Measurements from ENCODE around the gene KCTD12. TPM values are rescaled to one million over a fixed set of nuclear protein-coding genes. Genes with fewer than 3 reads are reported as not detected.
"Not testable (repeated sequence)": the region's sequence is repeated elsewhere in the genome, so short reads cannot be mapped to it uniquely, and the experiment has no call there.

Gene KCTD12
- total and polyA plus RNA-seq, 5 experiments from 2014 or later, result 0.29 to 14.0 (median 0.58) TPM

DNA sequence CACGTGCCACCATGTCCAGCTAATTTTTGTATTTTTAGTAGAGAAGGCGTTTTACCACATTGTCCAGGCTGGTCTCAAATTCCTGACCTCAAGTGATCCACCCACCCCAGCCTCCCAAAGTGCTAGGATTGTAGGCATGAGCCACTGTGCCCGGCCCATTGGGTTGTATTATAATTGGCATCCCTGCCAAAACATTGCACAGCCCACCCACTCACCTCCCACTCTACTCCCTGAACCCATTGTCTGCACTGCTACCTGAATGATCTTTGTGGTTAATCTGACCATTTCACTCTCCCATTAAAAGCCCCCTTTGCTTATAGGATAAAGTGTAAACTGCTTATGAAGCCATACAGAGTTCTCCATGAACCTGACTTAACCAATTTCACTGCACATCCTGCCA lies 26.3 kb upstream of the KCTD12 start:
- Mint-ChIP-seq H3K27ac (no peak overlapping the region), H3K4me3 (no peak overlapping the region), H3K36me3 (no peaks in the 10 kb centered on the region), H3K27me3 (peaks cover 0 to 12% (median 9%) of the 10 kb centered on the region in 5 donors), H3K4me1 (no peaks in the 10 kb centered on the region), H3K9me3 (no peaks in the 10 kb centered on the region)
- DNase-seq (no peak), ATAC-seq (no peak)
- POLR2A ChIA-PET, result interaction anchor here (0.7 kb wide), 1 partner anchor 463 kb away, joined by 3 read pairs; no protein-coding TSS in a partner anchor

DNA sequence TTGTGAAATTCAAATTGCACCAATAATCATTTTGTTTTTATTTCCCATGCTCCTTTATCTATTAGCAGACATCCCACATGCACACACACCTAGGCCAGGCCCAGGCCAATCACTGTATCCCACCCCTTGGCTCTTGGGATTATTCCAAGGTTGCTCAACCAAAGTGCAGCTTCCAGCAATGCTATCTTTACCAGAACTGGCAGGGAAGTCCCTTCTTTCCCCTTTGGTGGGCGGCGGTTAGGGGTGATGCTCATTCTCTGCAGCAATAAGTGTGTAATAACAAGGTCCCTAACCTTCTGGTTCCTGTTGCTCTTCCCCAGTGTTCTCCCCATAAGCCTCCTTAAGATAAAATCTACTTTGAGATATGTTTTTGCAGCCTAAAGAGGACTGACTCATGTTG lies 18.3 kb upstream of the KCTD12 start:
- DNase-seq (no peak), ATAC-seq (no peak)
- H3K36me3 Mint-ChIP-seq, result peaks cover 0 to 3% (median 3%) of the 10 kb centered on the region in 3 donors
- peaks cover 0 to 9% (median 7%) of the 10 kb centered on the region in 5 donors for H3K27me3 Mint-ChIP-seq
- no peak overlapping the region for H3K4me3 Mint-ChIP-seq
- H3K9me3 Mint-ChIP-seq, result peaks cover 0 to 8% (median 2%) of the 10 kb centered on the region in 9 donors
- H3K4me1 Mint-ChIP-seq, result no peaks in the 10 kb centered on the region
- POLR2A ChIA-PET, result interaction anchor here (1.5 kb wide), 1 partner anchor 19 kb away, joined by 6 read pairs; the partner anchor contains the start of gene KCTD12
- no peak overlapping the region for H3K27ac Mint-ChIP-seq

DNA sequence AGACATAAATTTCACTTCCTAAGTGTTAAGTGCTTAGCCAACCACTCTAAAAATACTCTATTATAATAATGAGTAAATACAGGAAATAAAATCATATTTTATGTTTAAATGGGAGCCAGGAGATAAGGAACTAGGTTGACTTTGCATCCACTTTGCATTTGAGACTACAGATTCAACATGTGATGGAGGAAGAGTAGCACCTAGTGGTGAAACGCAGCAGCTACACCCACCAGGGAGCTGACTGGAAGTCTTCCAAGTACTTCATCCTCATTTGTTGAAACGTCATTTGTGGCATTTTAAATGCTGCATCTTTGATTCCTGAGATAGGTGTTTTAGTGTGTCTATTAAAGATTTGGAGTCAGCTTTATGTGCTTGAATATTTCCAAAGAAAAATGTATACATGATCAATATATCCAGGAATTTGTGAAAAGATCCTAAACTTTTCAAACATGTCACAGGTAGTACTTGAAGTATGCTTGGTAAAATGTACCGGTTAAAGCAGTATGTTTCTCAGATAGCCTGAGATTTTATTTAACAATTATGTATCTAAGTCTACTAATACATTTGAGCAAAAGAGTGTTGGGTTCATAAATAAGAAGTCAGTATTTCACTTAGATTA lies 17.4 kb upstream of the KCTD12 start:
- H3K27ac Mint-ChIP-seq, result no peak overlapping the region
- ATAC-seq (peak; percentile 83 to 92), DNase-seq (peak; percentile 28 to 83 (median 64))
- H3K9me3 Mint-ChIP-seq, result peaks cover 7 to 16% (median 9%) of the 10 kb centered on the region in 9 donors
- no peaks in the 10 kb centered on the region for H3K4me1 Mint-ChIP-seq
- no peak overlapping the region for H3K4me3 Mint-ChIP-seq
- peaks cover 0 to 12% (median 11%) of the 10 kb centered on the region in 3 donors for H3K36me3 Mint-ChIP-seq
- H3K27me3 Mint-ChIP-seq, result peaks cover 0 to 12% (median 7%) of the 10 kb centered on the region in 5 donors
- POLR2A ChIA-PET, result interaction anchor here (0.6 to 1.5 kb wide), 2 partner anchors 18 to 89 kb away, joined by 3 to 6 read pairs; partner anchors contain the start of gene KCTD12

DNA sequence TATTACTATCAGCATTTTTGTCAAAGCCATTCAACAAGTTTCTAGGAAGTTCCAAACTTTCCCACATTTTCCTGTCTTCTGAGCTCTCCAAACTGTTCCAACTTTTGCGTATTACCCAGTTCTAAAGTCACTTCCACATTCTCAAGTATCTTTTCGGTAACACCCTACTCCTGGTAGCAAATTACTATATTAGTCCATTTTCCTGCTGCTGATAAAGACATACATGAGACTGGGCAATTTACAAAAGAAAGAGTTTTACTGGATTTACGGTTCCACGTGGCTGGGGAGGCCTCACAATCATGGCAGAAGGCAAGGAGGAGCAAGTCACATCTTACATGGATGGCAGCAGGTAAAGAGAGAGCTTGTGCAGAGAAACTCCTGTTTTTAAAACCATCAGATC lies 12.9 kb upstream of the KCTD12 start:
- POLR2A ChIA-PET, result interaction anchor here (0.6 kb wide), 1 partner anchor 13 kb away, joined by 3 read pairs; the partner anchor contains the start of gene KCTD12
- not testable (repeated sequence) for DNase-seq, H3K27ac Mint-ChIP-seq, ATAC-seq, H3K27me3 Mint-ChIP-seq, H3K4me3 Mint-ChIP-seq
- peaks cover 0 to 12% (median 11%) of the 10 kb centered on the region in 3 donors for H3K36me3 Mint-ChIP-seq
- peaks cover 6 to 12% (median 10%) of the 10 kb centered on the region in 4 donors for H3K4me1 Mint-ChIP-seq
- H3K9me3 Mint-ChIP-seq, result peaks cover 7 to 18% (median 10%) of the 10 kb centered on the region in 9 donors

DNA sequence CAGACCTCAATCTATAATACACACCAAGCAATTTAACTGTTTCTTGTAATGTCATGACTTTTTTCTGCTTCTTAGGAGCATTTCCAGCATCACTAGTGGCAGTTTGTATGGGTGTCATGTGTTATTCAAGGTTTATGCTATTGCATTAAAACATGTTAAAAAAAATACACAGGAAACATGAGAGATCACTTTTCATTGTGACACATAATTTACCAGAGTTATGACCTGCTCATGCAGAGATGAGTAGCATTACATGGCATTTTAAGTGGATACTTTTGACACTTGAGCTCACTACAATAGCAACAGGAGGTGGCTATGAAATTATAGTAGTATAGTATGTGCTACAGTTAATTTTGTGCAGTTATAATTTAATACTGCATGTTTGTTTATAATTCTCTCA lies 11.0 kb upstream of the KCTD12 start:
- ATAC-seq, POLR2A ChIA-PET, H3K4me3 Mint-ChIP-seq, DNase-seq: not testable (repeated sequence)
- Mint-ChIP-seq H3K4me1 (peaks cover 6 to 12% (median 11%) of the 10 kb centered on the region in 4 donors), H3K36me3 (peaks cover 0 to 12% (median 11%) of the 10 kb centered on the region in 3 donors), H3K9me3 (peaks cover 7 to 18% (median 10%) of the 10 kb centered on the region in 9 donors), H3K27me3 (peaks cover 0 to 11% (median 2%) of the 10 kb centered on the region in 5 donors), H3K27ac (peak overlapping the region in 1 of 10 donors; percentile 8)

DNA sequence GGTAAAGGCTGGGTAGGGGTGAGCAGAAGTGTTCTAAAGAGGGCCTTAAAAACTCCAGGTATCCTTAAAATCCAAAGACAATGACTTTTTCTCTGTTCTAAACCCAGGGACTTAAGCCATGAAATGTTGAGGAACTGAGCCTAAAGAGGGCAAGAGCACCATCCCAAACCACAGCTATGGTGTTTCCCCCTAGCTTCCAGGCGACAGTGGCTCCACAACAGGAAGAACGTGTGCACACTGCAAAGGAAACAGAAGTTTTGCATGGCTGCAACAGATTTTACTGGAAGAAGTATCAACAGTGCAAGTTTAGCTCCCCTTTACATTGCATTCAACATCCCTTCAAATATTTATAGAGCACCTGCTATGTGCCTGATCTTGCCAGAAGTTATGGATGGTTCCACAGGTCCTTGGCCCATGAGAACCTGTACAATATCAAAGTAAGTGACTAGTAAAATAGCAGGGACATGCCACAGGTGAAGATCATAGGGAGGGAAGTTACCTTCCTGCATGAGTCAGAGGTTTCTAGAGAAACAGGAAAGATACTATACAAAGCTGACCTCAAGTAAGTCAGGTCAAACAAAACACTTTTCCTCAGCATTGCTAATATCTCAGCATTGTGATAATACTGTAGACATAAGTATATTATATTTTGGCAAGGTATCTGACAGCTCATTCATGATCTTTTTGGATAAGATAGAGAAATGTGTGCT lies 8.4 kb upstream of the KCTD12 start:
- Mint-ChIP-seq H3K4me3 (no peak overlapping the region), H3K9me3 (peaks cover 5 to 10% (median 8%) of the 10 kb centered on the region in 9 donors), H3K27me3 (peaks cover 0 to 8% (median 0%) of the 10 kb centered on the region in 5 donors), H3K27ac (peak overlapping the region in 3 of 10 donors; percentile 3 to 7 (median 3)), H3K36me3 (peaks cover 0 to 9% (median 8%) of the 10 kb centered on the region in 3 donors), H3K4me1 (peaks cover 6 to 12% (median 11%) of the 10 kb centered on the region in 4 donors)
- DNase-seq (no peak), ATAC-seq (peak; percentile 35 to 47)
- POLR2A ChIA-PET, result interaction anchor here (0.8 to 1.3 kb wide), 2 partner anchors 8 to 9 kb away, joined by 3 to 6 read pairs; partner anchors contain the start of gene KCTD12

DNA sequence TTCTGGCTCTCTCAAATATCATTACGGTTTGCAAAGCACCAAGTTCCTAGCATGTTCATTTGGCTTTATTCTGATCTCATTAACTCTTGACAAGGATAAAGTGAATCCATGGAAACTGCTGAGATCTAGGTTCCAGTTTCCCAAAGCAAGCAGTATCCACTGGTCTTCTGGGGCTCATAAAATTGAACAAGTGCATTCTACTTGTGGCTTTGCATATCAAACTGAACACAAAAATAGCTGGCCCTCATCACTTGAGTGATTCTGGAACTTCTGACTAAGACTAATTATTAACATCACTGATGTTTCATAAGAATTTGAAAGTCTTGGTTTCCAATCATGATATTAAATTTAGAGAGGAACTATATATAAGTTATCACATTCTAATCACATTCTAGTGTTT lies 6.3 kb upstream of the KCTD12 start:
- Mint-ChIP-seq H3K27ac (no peak overlapping the region), H3K9me3 (no peaks in the 10 kb centered on the region), H3K36me3 (no peaks in the 10 kb centered on the region), H3K4me3 (no peak overlapping the region), H3K27me3 (peaks cover 0 to 11% (median 0%) of the 10 kb centered on the region in 5 donors), H3K4me1 (peaks cover 6 to 14% (median 11%) of the 10 kb centered on the region in 4 donors)
- no peak for ATAC-seq
- POLR2A ChIA-PET, result no interaction called here
- no peak for DNase-seq

DNA sequence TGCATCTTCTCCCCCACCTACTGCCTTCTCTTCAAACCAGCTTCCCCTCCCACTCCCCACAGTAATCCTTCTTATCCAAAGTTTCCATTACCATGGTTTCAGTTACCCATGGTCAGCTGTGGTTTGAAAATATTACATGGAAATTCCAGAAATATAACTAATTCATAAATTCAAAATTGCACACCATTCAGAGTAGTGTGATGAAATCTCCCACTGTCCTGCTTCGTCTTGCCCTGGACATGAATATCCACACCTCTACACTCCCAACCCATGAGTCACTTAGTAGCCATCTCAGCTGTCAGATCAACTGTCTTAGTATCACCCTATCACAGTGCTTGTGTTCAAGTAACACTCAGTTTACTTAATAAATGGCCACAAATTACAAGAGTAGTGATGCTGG lies 3.8 kb upstream of the KCTD12 start:
- DNase-seq, result no peak
- Mint-ChIP-seq H3K9me3 (no peaks in the 10 kb centered on the region), H3K36me3 (no peaks in the 10 kb centered on the region), H3K27ac (no peak overlapping the region), H3K4me3 (no peak overlapping the region), H3K27me3 (peaks cover 0 to 11% (median 0%) of the 10 kb centered on the region in 5 donors), H3K4me1 (peaks cover 8 to 20% (median 17%) of the 10 kb centered on the region in 4 donors)
- ATAC-seq, result no peak
- POLR2A ChIA-PET, result interaction anchor here (0.8 kb wide), 1 partner anchor 64 kb away, joined by 3 read pairs; no protein-coding TSS in a partner anchor

DNA sequence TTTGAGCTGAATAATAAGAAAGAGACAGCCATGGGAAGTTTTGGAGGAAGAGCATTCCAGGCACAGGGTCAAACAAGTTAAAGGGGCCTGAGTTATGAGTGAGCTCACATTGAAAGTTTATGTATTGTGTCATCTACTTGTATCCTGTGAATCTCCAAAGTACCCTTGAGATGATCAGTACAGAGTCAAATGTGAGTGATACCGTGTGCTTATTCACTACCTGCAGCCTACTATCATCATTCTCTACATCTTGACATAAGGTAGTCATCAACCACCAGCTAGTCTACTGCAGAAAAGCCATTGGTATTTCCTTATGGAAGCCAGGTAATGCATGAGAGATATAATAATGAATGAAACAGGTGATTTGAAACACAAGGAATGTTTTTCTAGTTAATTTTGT lies 3.0 kb upstream of the KCTD12 start:
- no peaks in the 10 kb centered on the region for H3K36me3 Mint-ChIP-seq
- H3K27ac Mint-ChIP-seq, result peak overlapping the region in 1 of 10 donors; percentile 6
- peaks cover 0 to 14% (median 0%) of the 10 kb centered on the region in 5 donors for H3K27me3 Mint-ChIP-seq
- ATAC-seq, result no peak
- POLR2A ChIA-PET, result interaction anchor here (0.8 kb wide), 1 partner anchor 63 kb away, joined by 3 read pairs; no protein-coding TSS in a partner anchor
- H3K9me3 Mint-ChIP-seq, result no peaks in the 10 kb centered on the region
- no peak for DNase-seq
- H3K4me1 Mint-ChIP-seq, result peaks cover 10 to 19% (median 17%) of the 10 kb centered on the region in 4 donors
- no peak overlapping the region for H3K4me3 Mint-ChIP-seq

DNA sequence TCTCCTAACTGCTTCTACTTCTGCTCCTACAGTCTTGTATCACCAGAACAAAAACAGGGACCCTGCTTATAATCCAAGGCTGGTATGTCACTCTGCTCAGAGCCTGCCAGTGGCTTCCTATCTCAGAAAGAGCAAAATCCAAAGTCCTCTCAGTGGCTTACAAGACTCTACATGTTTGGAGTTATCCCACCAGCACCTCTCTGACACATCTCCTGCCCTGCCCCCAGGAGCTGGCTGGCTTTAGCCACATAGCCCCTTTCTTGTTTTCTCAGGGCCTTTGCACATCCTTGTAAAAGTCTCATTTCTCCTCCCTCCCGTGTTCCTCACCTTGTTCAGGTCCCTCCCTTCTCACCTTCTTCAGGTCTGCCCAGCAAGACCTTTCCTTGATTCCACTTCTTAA lies 2.2 kb upstream of the KCTD12 start:
- Mint-ChIP-seq H3K36me3 (no peaks in the 10 kb centered on the region), H3K4me3 (peak overlapping the region in 4 of 10 donors; percentile 26 to 90 (median 86)), H3K27ac (peak overlapping the region in 4 of 10 donors; percentile 6 to 43 (median 18)), H3K9me3 (no peaks in the 10 kb centered on the region), H3K27me3 (peaks cover 0 to 14% (median 0%) of the 10 kb centered on the region in 5 donors), H3K4me1 (peaks cover 12 to 23% (median 21%) of the 10 kb centered on the region in 4 donors)
- POLR2A ChIA-PET, result no interaction called here
- DNase-seq (no peak), ATAC-seq (no peak)

DNA sequence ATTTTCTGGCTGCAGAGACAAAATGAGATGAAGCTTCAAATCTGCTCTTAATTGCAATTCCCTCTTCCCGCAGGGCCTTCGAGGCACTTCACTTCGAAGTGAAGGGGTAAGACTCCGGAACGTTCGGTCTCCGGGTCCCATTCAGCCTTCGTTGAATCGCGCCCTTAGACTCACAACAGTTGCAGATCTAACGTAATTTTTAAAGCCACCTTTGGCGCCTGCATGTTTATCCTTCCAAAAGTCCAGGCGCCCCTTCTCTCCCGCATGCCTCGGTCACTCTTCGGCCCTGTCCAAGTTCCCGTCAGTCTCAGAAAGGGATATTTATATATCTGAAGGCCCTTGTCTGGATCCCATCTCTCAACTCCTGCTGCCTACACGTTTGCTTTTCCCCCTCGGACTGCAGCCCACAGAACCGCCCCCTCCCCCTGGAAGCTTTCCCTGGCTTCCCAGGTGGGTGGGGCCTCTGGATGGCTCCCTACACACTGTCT lies 915 bp upstream of the KCTD12 start:
- H3K4me3 Mint-ChIP-seq, result peak overlapping the region; percentile 83 to 91 (median 87)
- H3K27ac Mint-ChIP-seq, result peak overlapping the region; percentile 33 to 92 (median 86)
- H3K36me3 Mint-ChIP-seq, result no peaks in the 10 kb centered on the region
- DNase-seq, result no peak
- peaks cover 0 to 11% (median 0%) of the 10 kb centered on the region in 5 donors for H3K27me3 Mint-ChIP-seq
- peaks cover 12 to 36% (median 29%) of the 10 kb centered on the region in 4 donors for H3K4me1 Mint-ChIP-seq
- no peaks in the 10 kb centered on the region for H3K9me3 Mint-ChIP-seq
- no peak for ATAC-seq
- POLR2A ChIA-PET, result interaction anchor here (0.5 to 3.0 kb wide), 8 partner anchors 8 to 810 kb away, joined by 3 to 18 read pairs (median 10); partner anchors contain the start of genes CLN5, FBXL3 and SLAIN1

DNA sequence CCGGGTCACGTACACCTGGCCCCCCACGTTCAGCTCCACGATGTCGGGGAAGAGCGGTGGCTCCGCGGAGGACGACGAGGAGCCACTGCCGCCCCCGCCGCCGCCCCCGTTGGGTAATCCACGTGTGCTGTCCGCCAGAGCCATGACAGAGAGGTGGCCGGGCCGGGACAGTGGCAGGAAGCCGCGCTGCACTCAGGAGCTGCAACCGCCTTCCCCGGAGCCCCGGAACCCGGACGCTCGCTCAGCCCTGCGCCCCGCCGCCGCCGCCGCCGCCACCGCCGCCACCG lies 257 bp downstream of the KCTD12 start:
- Mint-ChIP-seq H3K36me3 (no peaks in the 10 kb centered on the region), H3K4me1 (peaks cover 12 to 42% (median 33%) of the 10 kb centered on the region in 4 donors), H3K9me3 (no peaks in the 10 kb centered on the region), H3K4me3 (peak overlapping the region; percentile 65 to 91 (median 81)), H3K27ac (peak overlapping the region in 3 of 10 donors; percentile 39 to 75 (median 45)), H3K27me3 (peaks cover 0 to 11% (median 0%) of the 10 kb centered on the region in 5 donors)
- DNase-seq (no peak), ATAC-seq (peak; percentile 28 to 36)
- POLR2A ChIA-PET, result interaction anchor here (0.6 to 3.0 kb wide), 17 partner anchors 9 to 1559 kb away, joined by 3 to 18 read pairs (median 6); partner anchors contain the start of genes CLN5, FBXL3 and SLAIN1

Data from naive thymus-derived CD8-positive, alpha-beta T cell (primary cell).